ENCODE measurements around the gene C11orf24.

- TF ChIP-seq CTCF (IDR thresholded peaks at IDR 0.05) (no peak), POLR2A (IDR thresholded peaks at IDR 0.05) (no peak), POLR2AphosphoS5 (IDR thresholded peaks at IDR 0.05) (no peak)
These were observed 6.8 kb downstream of the C11orf24 start for GRCh38 chr11:68264741-68265540.
